ENCODE measurements around the gene FLAD1.

Gene FLAD1

GRCh38 chr1:155018617-155019348, 35.6 kb downstream of the FLAD1 start:
- FAIRE-seq, result no peak

DNA sequence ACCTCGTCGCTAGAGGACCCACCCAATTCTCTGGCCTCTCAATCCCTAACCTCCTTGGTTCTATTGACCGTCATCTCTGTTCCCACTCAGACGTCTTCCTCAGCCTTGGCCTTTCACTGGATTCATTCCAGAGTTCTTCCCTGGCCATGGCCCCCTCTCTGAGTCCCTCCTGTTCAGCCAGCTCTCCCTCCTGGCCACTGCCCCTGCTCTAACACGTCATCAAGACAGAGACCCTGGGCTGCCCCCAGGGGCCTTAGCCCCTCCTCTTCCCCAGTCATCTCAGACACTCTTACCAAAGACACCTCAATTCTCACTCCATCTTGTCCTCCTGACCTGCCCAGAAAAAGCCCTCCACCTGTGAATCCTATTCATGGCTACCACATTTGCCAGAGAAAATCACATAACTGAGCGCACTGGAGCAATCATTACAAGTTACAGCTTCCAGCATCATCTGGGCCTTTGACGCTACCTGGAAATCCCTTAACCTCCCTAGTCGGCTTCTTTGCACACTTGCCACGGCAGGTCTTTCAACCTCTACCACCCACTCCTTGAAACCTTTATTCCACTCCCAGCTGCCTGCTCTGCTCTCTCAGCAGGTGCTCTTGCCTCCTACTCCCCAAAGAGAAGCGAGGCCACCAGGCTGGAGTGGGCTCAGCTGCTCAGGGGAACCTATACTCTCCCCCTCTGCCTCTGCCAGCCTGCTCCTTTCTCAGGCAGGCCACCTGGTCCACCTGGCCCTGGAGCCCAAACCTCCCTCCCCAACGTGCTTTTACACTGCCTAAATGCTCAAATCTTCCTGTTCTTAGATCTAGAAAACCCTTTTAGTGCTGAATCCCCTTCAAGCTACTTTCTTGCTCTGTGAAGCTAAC, 36.5 kb downstream of the FLAD1 start:
- FAIRE-seq, result no peak

DNA sequence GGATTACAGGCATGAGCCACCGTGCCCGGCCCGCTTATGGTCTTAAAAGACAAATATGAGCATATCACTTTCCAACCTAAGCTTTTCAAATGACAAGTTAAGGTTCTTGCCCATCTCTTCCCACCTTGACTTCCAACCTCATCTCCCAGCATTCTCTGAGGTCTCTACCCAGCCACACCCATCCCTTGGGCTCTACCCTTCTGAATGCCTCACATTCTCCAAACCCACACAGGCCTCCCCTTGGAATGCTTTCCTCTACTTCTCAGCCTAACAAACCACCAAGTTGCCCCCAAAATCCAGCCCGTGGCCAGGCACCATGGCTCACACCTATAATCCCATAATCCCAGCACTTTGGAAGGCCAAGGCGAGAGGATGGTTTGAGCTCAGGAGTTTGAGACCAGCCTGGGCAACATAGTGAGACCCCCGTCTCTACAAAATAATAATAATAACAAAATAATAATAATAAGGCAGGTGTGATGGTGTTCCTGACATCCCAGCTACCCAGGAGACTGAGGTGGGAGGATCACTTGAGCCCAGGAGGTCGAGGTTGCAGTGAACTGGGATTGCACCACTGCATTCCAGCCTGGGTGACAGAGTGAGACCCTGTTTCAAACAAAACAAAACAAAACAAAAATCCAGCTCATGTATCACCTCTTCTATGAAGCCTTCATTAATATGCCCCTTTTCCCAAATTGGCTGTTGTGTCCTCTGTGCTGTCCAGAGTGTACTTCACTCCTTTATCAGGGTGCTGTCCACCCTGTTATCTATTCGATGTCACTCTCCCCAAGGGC, 39.2 kb downstream of the FLAD1 start:
- no peak for FAIRE-seq

DNA sequence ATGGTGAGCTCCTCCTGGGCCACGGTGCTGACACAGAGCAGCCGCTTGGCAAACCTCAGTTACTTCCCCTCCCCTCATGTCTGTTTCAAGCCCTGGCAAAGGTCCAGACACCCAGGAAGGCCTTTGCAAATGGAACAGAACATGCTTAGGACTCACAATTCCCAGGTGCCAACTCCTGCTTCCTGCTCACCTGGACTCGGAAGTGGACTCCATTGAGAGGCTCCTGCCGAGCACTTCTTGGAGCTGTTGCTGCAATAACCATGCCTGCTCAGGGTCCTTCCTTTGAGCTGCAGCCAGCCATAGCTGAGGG, 39.7 kb downstream of the FLAD1 start:
- no peak for FAIRE-seq

- FAIRE-seq, result no peak
These were observed 40.5 kb downstream of the FLAD1 start for GRCh38 chr1:155023627-155024026.

DNA sequence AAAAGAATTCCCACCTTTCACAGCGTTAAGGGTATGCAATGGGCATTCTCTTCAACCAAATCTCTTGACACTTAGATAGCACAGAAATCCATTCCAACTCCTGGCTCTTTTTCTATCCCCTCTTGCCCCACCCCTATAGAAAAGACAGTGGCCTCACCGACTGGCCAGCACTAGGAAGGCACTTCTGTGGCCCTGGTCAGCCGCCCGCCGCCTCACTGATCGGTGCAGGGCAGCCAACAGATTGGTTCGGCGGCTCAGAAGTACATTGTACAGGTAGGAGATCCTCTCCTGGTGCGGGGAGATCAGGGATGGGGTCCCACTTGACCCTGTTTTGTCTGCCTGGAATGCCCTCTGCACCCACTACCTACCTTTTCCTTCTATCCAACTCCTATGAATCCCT, 41.2 kb downstream of the FLAD1 start:
- FAIRE-seq, result no peak

GRCh38 chr1:155026154-155026553, 43.0 kb downstream of the FLAD1 start:
- no peak for FAIRE-seq

- no peak for FAIRE-seq
These were observed 43.4 kb downstream of the FLAD1 start for GRCh38 chr1:155026588-155026987.

DNA sequence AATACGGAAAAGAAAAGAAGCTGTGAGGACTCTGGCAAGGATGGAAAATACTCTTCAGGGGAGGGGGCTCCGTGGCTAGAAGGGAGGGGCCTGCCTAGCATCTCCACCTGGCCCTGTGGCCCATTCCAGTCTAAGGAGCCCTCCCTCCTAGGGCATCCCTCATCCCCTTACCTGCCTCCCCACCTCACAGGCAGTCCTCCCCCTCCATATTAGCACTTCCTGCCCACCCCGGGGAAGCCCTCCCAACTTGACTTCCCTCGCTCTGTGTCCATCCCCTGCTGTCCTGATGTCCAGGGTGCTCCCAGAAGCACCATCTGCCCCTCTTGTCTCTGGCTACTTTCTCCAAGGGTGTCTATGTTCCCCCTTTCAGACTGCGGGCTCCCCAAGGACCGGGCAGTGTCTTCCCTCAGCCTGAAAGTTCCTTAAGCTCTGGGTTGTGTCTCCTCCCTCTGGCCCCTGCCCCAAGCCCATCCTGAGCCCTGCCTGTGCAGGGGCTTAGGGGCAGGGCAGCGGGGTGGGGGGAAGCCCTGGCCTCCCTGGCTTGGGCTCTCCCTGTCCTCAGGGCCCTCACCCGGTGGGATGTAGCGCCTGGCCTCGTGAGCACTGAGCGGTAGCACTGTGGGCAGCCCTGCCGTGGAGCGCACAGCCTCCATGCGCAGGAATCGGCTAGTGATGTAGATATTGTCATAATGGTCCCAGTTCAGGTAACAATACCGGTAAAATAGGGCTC, 46.5 kb downstream of the FLAD1 start:
- FAIRE-seq, result no peak

DNA sequence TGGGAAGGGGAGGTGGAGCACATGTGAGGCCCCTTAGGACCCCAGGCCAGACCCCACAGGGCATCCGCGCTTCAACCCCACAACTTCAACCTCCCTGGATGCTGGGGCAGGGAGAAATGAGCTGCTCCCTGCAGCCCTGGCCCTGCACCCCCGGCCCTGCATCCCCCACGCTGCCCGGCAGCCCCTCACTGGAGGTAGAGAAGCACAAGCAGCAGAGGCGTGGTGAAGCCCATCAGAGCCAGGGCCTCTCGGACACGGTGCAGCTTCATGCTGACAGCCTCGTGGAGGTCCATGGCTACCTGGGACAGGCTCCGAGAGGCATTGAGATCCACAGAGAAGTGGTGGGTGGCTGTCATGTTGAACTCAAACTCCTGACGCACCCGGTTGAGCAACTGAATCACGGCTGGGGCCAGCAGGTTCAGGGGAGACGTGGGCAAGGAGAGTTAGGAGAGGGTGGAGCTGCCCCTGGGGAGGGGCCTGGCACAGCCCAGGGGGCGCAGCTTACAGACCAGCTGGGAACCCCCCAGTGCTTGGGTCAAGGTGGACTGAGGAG, 47.2 kb downstream of the FLAD1 start:
- no peak for FAIRE-seq

GRCh38 chr1:155030899-155031298, 47.8 kb downstream of the FLAD1 start:
- no peak for FAIRE-seq

DNA sequence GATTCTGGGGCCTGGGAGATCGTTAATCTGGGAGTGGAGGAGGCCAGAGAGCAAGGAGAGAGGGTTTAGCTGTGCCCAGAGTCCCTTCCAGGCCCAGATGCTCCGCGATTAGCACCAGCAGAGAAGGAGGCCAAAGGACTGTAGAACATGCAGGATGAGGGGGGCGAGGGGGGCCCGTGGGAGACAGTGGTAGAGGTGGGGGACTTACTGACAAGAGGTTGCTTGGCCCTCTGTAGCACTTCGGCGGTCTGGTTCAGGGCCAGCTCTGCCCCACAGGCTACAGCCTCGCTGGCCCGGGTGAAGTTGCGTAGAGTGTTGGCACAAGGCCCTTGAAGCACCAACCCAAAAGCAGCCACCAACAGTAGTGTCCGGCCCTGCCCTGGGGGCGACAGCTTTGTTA, 49.7 kb downstream of the FLAD1 start:
- no peak for FAIRE-seq

DNA sequence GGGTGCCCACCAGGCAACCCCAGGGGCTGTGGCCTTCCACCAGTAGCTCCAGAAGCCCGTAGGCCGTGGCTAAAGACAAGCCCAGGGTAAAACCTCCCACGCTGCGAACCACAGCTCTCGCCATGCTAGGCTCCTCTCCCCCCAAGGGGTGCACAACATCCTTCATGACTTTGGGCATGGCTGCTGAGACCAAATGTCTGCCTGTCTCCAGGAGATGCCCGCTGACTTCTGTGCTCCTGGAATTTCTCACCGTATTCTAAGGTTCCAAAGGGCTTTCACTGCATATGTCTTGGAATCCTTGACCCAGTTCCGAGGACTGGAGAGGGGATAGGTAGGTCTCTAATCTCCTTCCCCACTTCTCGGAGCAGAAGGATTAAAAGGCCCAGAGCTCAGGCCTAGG, 50.4 kb downstream of the FLAD1 start, which contains the start of the genes DCST1 and DCST2:
Gene DCST1 (plus strand): TSS at position 301 of the 400 bp plus-strand sequence. CDS start 213 bp downstream, outside the sequence.
Gene DCST2 (minus strand): TSS at position 258 of the 400 bp plus-strand sequence. CDS start 80 bp downstream, at position 178.
- no peak for FAIRE-seq

DNA sequence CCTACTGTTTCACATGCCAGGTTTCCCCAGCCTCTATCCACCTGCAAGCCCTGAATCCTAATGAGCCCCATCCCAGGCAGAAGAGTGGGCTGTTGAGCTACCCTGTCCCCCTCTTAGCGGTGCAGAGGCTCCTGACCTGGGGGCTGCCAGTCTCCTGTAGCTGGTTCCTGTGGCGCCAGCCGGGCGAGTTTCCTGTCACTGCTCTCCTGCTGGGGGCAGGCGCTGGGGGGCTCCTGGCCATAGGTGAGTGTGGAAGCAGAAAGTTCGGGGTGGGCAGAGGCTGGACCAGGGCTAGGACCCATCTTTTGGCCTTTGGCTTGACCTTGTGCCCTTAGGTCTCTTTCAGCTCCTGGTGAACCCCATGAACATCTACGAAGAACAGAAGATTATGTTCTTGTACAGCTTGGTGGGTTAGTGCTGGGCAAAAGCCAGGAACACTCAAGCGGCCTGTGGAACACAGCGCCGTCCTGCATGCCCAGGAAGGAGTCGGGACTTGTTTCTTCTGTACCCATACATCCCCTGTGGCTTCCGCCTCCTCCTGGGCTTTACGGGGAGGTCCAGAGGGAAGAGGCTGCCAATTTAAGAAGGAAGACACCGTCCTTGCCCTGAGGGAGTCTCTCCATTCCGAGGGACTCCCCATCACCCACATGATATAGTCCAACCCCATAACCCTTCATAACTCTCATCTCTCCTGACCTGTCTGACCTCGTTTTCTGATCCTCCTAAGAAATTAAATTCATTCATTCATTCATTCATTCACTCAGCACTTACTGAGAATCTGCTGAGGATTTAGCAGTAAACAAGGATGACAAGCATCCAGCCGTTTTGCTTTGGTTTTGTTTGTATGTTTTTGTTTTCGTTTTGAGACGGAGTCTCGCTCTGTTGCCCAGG, 51.4 kb downstream of the FLAD1 start:
- no peak for FAIRE-seq

GRCh38 chr1:155035936-155036335, 52.8 kb downstream of the FLAD1 start:
- no peak for FAIRE-seq

DNA sequence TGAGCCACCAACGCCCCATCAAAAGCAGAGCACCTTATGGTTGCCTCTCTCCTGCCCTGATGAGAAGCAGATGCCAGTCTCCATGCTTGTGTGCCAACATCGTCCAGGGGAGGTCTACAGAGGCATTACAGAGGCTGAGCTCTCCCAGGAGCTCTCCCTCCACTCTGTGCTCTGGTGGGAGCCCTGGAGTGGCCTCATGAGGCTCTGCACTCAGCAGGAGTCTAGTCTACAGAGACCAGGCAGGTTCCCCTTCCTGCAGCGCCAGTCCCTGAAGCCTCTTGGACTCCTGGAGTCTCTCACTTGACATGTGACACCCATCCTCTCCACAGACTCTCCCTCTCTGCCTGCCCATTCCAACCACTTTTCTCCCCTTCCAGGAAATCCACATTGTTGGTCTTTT, 53.9 kb downstream of the FLAD1 start:
- no peak for FAIRE-seq

DNA sequence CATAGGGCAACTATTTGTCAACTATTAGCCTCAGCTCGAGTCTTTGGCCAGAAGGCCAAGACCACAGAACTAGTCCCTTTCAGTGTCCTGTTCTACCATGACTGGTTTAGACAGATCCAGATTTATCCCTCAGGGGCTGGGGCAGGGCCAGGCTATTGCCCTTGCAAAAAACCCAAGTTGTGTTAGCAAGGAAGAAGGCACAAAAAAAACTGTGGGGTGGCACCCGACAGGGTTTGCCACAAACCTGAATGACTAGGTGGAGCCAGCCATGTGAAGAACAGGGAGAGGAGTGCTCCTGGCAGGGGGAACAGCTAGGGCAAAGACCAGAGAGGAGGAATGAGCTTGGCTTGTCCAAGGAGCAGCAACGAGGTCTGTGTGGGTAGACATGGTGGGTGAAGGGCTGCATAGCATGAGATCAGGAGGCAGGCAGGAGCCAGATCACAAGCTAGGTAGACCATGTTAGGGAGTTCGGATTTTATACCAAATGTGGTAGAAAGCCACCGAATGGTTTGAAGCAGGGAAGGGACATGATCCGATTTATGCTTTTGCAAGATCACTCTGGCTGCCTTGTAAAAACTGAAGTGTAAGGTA, 54.8 kb downstream of the FLAD1 start:
- FAIRE-seq, result no peak

DNA sequence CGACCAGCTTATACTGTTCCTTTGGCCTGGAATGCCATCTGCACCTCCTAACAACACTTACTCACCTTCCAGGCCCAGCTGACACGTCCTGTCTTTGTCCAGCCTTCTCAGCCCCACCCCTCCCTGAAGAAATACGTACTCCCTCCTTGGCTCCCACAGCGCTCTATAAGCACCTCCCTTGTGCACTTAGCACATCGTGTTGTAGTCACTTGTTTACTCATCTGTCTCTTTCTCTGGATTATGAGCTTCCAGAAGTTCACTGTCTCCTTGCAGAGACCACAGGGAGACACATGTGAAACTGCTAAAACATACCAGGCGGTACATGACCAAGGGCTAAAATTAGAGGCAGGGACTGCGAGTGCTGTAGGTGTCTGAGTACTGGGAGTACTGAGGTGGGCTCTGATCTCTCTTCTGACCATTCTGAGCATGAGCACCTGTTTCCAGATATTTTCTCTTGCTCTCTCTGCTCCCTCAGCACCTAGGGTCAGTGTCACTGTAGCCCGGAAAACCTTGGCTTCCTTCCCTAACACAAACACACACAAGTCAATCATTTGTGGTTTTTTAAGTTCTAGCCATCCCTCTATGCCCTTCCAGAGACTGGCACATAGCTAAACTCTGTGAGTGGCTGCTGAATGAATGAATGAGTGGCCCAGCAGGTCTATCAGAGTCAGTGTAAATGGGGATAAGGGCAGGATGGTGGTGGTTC, 55.6 kb downstream of the FLAD1 start:
- FAIRE-seq, result no peak

- no peak for FAIRE-seq
These were observed 56.1 kb downstream of the FLAD1 start for GRCh38 chr1:155039308-155039669.
